Mammary epithelial cell (primary cell): ENCODE results near the gene ATP5F1D.

Source experiments
- CTCF ChIP-seq, 2 donors: IDR thresholded peaks in 1 of 2; conservative IDR thresholded peaks in 1 of 2; 2 replicates each; pipeline ENCODE4 v1.5.1; 2011 to 2012; ENCODE audit warnings: inconsistent platforms in 2 of 2, low read length in 2 of 2, mild to moderate bottlenecking in 2 of 2, control low read depth in 1 of 2, low read depth in 1 of 2; ENCODE audit not compliant: insufficient read depth in 1 of 2; ENCODE audit errors: extremely low read depth in 1 of 2
- EZH2 ChIP-seq: IDR thresholded peaks from 2 replicates; pipeline ENCODE4 v1.6.1; 2012; ENCODE audit warnings: low read length, inconsistent platforms, borderline replicate concordance

- TF ChIP-seq EZH2 (no peak), CTCF (conservative IDR thresholded peaks at IDR 0.05 in 1 of 2, IDR thresholded peaks at IDR 0.05 in 1 of 2; ENCODE audit: extremely low read depth in 1 of 2, insufficient read depth in 1 of 2, low read depth in 1 of 2, low read length in 2 of 2) (no peak)
Measured at GRCh38 chr19:1225440-1226226, 15.9 kb upstream of the ATP5F1D start.
